Tongue (tissue), 3 donors: ENCODE results near the gene PTPN6. TPM values are rescaled to one million over a fixed set of nuclear protein-coding genes. Genes with fewer than 3 reads are reported as not detected.
A peak's percentile ranks its signal among the peaks of the same experiment; 100 is the strongest.

Source experiments
- DNase-seq: peaks from one replicate; pipeline ENCODE4 v3.0.0-alpha.2; 2015
- small RNA-seq: library from RNA; depleted of rRNA; stranded (forward); fragments of <200 nt; gene quantifications from one replicate; pipeline ENCODE3, GENCODE V24; 2014; ENCODE audit warnings: low replicate concordance
- total RNA-seq: library from RNA; depleted of rRNA; stranded (reverse); fragments of >200 nt; gene quantifications from one replicate; pipeline ENCODE4 v1.2.3, GENCODE V29; 2014

PTPN6 gene
- total RNA-seq, 1 donor from 2014 or later: 11.4 TPM

DNA sequence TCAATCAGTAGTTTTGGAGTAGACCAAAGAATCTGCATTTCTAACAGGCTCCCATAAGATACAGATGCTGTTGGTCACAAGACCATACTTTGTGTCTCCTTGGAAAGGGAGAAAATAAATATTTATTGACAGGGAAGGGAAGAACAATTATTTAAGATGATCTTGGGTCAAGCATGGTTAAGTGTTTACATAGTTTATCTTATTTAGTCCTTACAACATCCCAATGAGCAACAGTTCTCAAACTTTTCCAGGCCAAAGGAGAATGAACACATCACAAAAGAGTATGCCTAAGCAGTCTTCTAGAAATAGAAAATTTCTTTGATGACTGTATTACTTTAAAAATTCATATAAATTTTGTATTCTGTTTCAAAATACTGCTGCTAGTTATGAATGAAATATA lies 58.4 kb downstream of the PTPN6 start:
- DNase-seq: no peak

Small RNA genes within 50 kb of the gene (small RNA-seq; reads per million reads assigned to genes)
- gene MIR141 (98.1 reads per million, percentile 97 among the genes with 10 or more reads in this experiment), gene MIR200C (25.5 reads per million, percentile 95 among the genes with 10 or more reads in this experiment), gene RNU7-1 (not detected), gene SCARNA12 (0.31 reads per million, percentile 53 among the genes with 10 or more reads in this experiment)

Other genes with a start within 250 kb of the PTPN6 start
- gene COPS7A, start 227.3 kb upstream of the PTPN6 start, total RNA-seq: 41.5 TPM
- 103 TPM for gene MLF2, start 198.2 kb upstream of the PTPN6 start, total RNA-seq
- 102 TPM for gene PTMS, start 185.0 kb upstream of the PTPN6 start, total RNA-seq
- gene LAG3, start 178.8 kb upstream of the PTPN6 start, total RNA-seq: not detected
- 3.7 TPM for gene CD4, start 161.8 kb upstream of the PTPN6 start, total RNA-seq
- 13.1 TPM for gene GPR162, start 129.5 kb upstream of the PTPN6 start, total RNA-seq
- gene P3H3, start 122.9 kb upstream of the PTPN6 start, total RNA-seq: 45.5 TPM
- gene GNB3, start 110.4 kb upstream of the PTPN6 start, total RNA-seq: 5.8 TPM
- gene CDCA3, start 100.1 kb upstream of the PTPN6 start, total RNA-seq: 5.9 TPM
- 67.0 TPM for gene USP5, start 99.2 kb upstream of the PTPN6 start, total RNA-seq
- gene TPI1, start 83.8 kb upstream of the PTPN6 start, total RNA-seq: 1,153 TPM
- 3.8 TPM for gene SPSB2, start 78.1 kb upstream of the PTPN6 start, total RNA-seq
- gene LRRC23, start 46.5 kb upstream of the PTPN6 start, total RNA-seq: 5.9 TPM
- 5.5 TPM for gene ENO2, start 36.8 kb upstream of the PTPN6 start, total RNA-seq
- gene ATN1, start 23.4 kb upstream of the PTPN6 start, total RNA-seq: 34.3 TPM
- not detected for gene RNU7-1, start 7.5 kb upstream of the PTPN6 start, total RNA-seq
- 135 TPM for gene C12orf57, start 7.3 kb upstream of the PTPN6 start, total RNA-seq
- gene PHB2, start 19.3 kb downstream of the PTPN6 start, total RNA-seq: 238 TPM
- 31.3 TPM for gene EMG1, start 19.6 kb downstream of the PTPN6 start, total RNA-seq
- 13.1 TPM for gene LPCAT3, start 67.1 kb downstream of the PTPN6 start, total RNA-seq
- gene C1S, start 109.4 kb downstream of the PTPN6 start, total RNA-seq: 87.7 TPM
- gene C1R, start 141.1 kb downstream of the PTPN6 start, total RNA-seq: 100 TPM
- 23.1 TPM for gene C1RL, start 157.9 kb downstream of the PTPN6 start, total RNA-seq
- 1.8 TPM for gene RBP5, start 177.5 kb downstream of the PTPN6 start, total RNA-seq
- gene CLSTN3, start 179.0 kb downstream of the PTPN6 start, total RNA-seq: 32.2 TPM
- gene PEX5, start 238.3 kb downstream of the PTPN6 start, total RNA-seq: 66.1 TPM